KOPT-K1 (cell line): ENCODE measurements around the gene DNAJB2.

Experiments used
- H3K27ac ChIP-seq: fragments of 200-600 bp; sonication (generic); 2 replicates; pipeline ENCODE4 v1.5.1; 2016; ENCODE audit warnings: antibody characterized with exemption, mild to moderate bottlenecking, low read depth, low read length; ENCODE audit not compliant: poor library complexity, severe bottlenecking
- H3K36me3 ChIP-seq: fragments of 200-600 bp; sonication (generic); 2 replicates; pipeline ENCODE4 v1.5.1; 2017; ENCODE audit warnings: antibody characterized with exemption, mild to moderate bottlenecking, low read length, moderate library complexity; ENCODE audit not compliant: insufficient read depth
- H3K9me3 ChIP-seq: fragments of 200-600 bp; sonication (generic); 2 replicates; pipeline ENCODE4 v1.5.1; 2017; ENCODE audit warnings: antibody characterized with exemption, low read length, mild to moderate bottlenecking; ENCODE audit not compliant: insufficient read depth, poor library complexity, severe bottlenecking

Gene DNAJB2

DNA sequence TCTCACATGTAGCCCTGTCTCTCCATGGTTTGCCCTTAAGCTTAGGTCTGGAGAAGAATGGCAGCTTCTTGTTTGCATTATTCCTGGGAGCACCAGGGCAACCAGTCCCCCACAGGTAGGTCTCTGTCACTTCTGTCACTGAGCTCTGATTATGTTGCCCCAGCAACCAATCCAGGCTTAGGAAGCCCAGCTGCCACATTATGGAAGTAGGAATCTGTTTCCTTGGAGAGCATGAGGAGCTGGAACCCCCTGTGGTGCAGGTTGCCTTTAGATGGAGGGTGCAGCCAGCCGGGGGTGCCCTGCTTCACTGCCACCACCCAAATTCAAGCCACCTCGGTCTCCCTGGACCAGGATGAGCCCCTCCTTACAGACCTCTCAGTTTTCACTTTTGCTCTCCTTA is 48.6 kb downstream of the DNAJB2 start:
- Histone ChIP-seq H3K9me3 (no peaks in the 10 kb centered on the region), H3K36me3 (no peaks in the 10 kb centered on the region), H3K27ac (no peak overlapping the region)

GRCh38 chr2:219331560-219332213 is 52.5 kb downstream of the DNAJB2 start:
- Histone ChIP-seq H3K9me3 (peaks cover 13% of the 10 kb centered on the region), H3K27ac (no peak overlapping the region), H3K36me3 (no peaks in the 10 kb centered on the region)

DNA sequence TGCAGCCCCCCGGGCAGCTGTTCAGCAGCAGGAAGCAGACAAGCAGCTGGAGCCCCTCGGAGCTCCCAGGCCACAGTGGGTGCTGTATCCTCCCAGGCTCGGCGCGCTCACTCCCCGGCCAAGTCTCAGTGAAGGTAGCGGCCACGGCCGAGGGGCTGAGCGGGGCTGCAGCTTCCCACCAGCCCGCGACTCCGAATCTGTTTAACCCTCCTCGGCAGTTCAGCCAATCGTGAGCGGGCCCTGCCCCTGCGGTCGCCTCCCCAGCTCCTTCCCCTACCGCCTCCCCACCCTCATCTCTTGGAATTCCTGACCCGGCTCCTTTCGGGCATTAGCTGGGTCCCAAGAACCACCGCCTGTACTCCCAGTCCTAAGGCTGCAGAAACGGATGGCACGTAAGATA is 53.4 kb downstream of the DNAJB2 start, which contains the start of gene RESP18:
Gene RESP18 (minus strand): TSS at position 203 of the 400 bp plus-strand sequence.
- Histone ChIP-seq H3K9me3 (peaks cover 13% of the 10 kb centered on the region), H3K36me3 (no peaks in the 10 kb centered on the region), H3K27ac (no peak within 1 kb of the TSS)

DNA sequence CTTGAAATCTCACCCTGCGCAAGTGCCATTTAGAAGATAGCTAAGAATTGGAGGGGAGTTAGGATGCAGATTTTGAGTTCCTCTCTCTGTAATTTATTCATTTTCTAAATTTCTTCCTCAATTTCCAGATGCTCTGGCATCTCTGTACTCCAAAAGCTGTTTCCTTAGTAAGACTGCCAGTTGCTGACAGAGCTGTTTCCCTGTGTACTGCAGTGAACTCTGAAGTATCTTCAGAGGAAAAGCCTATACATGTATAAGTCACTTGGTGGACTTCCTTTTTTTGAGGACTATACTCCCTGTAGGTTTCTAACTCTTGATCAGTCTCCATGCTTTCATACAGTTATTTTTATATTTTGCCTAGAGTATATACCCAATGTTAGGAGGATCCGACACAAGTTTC is 54.9 kb downstream of the DNAJB2 start:
- H3K36me3 ChIP-seq, result no peaks in the 10 kb centered on the region
- H3K27ac ChIP-seq, result no peak overlapping the region
- peaks cover 13% of the 10 kb centered on the region for H3K9me3 ChIP-seq

GRCh38 chr2:219335373-219335786 is 56.2 kb downstream of the DNAJB2 start:
- Histone ChIP-seq H3K27ac (no peak overlapping the region), H3K36me3 (no peaks in the 10 kb centered on the region), H3K9me3 (peaks cover 13% of the 10 kb centered on the region)
